A673 (cell line): ENCODE measurements around the gene SARDH. TPM values are rescaled to one million over a fixed set of nuclear protein-coding genes. Genes with fewer than 3 reads are reported as not detected.

ENCODE experiments used
- BruUV-seq: library from RNA; stranded (reverse); fragments of 400-500 nt; replicated peaks from 2 replicates; lab custom pipeline; 2021; lab: Mats Ljungman, UMichigan
- CTCF ChIA-PET: fragments of 300-600 bp; sonication (Branson Sonifier 250); formaldehyde crosslinking; loops from one replicate; lab custom pipeline; 2022; ENCODE audit warnings: antibody characterized with exemption; lab: Charles Lee
- POLR2A ChIA-PET: fragments of 300-600 bp; sonication (Branson Sonifier 250); formaldehyde crosslinking; loops from one replicate; lab custom pipeline; 2022; ENCODE audit warnings: antibody characterized with exemption; ENCODE audit not compliant: low non-redundant PET; lab: Charles Lee
- DNase-seq: peaks from one replicate; pipeline ENCODE4 v3.0.0-alpha.2; 2015; ENCODE audit warnings: low spot score
- H3K27ac ChIP-seq: fragments of 200-600 bp; sonication (generic); 2 replicates; pipeline ENCODE4 v1.5.1; 2016; ENCODE audit warnings: mixed run types, low read depth, mild to moderate bottlenecking, mixed read lengths, antibody characterized with exemption, low read length; ENCODE audit not compliant: poor library complexity, severe bottlenecking
- H3K27me3 ChIP-seq: fragments of 200-600 bp; sonication (generic); replicated peaks from 2 replicates; pipeline ENCODE4 v1.6.1; 2017; ENCODE audit warnings: mixed run types, low read depth, mild to moderate bottlenecking, mixed read lengths, antibody characterized with exemption, low read length; ENCODE audit not compliant: insufficient read depth, poor library complexity
- H3K36me3 ChIP-seq: fragments of 200-600 bp; sonication (generic); 2 replicates; pipeline ENCODE4 v1.6.1; 2016; ENCODE audit warnings: mixed run types, mild to moderate bottlenecking, mixed read lengths, antibody characterized with exemption, low read length; ENCODE audit not compliant: insufficient read depth, poor library complexity, severe bottlenecking
- H3K4me1 ChIP-seq: fragments of 200-600 bp; sonication (generic); 2 replicates; pipeline ENCODE4 v1.6.1; 2017; ENCODE audit warnings: mixed run types, mild to moderate bottlenecking, mixed read lengths, antibody characterized with exemption, low read length; ENCODE audit not compliant: insufficient read depth, poor library complexity, severe bottlenecking
- H3K4me3 ChIP-seq: fragments of 200-600 bp; sonication (generic); 2 replicates; pipeline ENCODE4 v1.5.1; 2016; ENCODE audit warnings: low read depth, mixed run types, mild to moderate bottlenecking, mixed read lengths, low read length; ENCODE audit not compliant: poor library complexity, severe bottlenecking
- H3K9me3 ChIP-seq: fragments of 200-600 bp; sonication (generic); 2 replicates; pipeline ENCODE4 v1.6.1; 2016; ENCODE audit warnings: mixed run types, low read depth, mild to moderate bottlenecking, mixed read lengths, antibody characterized with exemption, low read length; ENCODE audit not compliant: poor library complexity, severe bottlenecking
- EZH2 ChIP-seq: fragments of 200-600 bp; sonication (generic); IDR thresholded peaks from 2 replicates; pipeline ENCODE4 v1.6.1; 2017; ENCODE audit warnings: borderline replicate concordance, low read depth, mild to moderate bottlenecking, mixed read lengths, antibody characterized with exemption, low read length; ENCODE audit not compliant: poor library complexity, severe bottlenecking
- intact Hi-C: fragments of 100-400 bp; cut with micrococcal nuclease; formaldehyde crosslinking; loops from one replicate; pipeline ENCODE4 v1.10.0; 2022; ENCODE audit not compliant: unreplicated experiment
- total RNA-seq: library from RNA; stranded (reverse); gene quantifications from 2 replicates; pipeline ENCODE4 v1.2.3, GENCODE V29; 2021
- TF ChIP-seq, protein P1 (sequence below): fragments of 300-800, 200-600 bp; sonication (generic); conservative IDR thresholded peaks from 2 replicates; pipeline ENCODE4 v1.5.1; 2017; ENCODE audit warnings: low read depth, mild to moderate bottlenecking, antibody characterized with exemption, low read length, moderate library complexity, mixed read lengths

The SARDH gene
- total RNA-seq, 1 experiment from 2014 or later, result 0.37 TPM

- Histone ChIP-seq H3K4me1 (no peaks in the 10 kb centered on the region), H3K9me3 (no peaks in the 10 kb centered on the region), H3K4me3 (no peak overlapping the region), H3K27ac (no peak overlapping the region), H3K27me3 (no peaks in the 10 kb centered on the region), H3K36me3 (no peaks in the 10 kb centered on the region)
- TF ChIP-seq, protein P1, sequence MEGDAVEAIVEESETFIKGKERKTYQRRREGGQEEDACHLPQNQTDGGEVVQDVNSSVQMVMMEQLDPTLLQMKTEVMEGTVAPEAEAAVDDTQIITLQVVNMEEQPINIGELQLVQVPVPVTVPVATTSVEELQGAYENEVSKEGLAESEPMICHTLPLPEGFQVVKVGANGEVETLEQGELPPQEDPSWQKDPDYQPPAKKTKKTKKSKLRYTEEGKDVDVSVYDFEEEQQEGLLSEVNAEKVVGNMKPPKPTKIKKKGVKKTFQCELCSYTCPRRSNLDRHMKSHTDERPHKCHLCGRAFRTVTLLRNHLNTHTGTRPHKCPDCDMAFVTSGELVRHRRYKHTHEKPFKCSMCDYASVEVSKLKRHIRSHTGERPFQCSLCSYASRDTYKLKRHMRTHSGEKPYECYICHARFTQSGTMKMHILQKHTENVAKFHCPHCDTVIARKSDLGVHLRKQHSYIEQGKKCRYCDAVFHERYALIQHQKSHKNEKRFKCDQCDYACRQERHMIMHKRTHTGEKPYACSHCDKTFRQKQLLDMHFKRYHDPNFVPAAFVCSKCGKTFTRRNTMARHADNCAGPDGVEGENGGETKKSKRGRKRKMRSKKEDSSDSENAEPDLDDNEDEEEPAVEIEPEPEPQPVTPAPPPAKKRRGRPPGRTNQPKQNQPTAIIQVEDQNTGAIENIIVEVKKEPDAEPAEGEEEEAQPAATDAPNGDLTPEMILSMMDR, result no peak
- TF ChIP-seq EZH2, result no peak
- intact Hi-C loops, result loop anchor here (5.0 to 10.0 kb wide), 2 partner anchors 123 to 540 kb away; partner anchors contain the start of gene FAM163B
- ChIA-PET POLR2A (no interaction called here), CTCF (interaction anchor here (1.0 kb wide), 1 partner anchor 267 kb away, joined by 3 read pairs; no protein-coding TSS in a partner anchor)
- BruUV-seq, result no TSS peak
- no peak for DNase-seq
These were observed 10.8 kb downstream of the SARDH start for GRCh38 chr9:133727277-133727875.

DNA sequence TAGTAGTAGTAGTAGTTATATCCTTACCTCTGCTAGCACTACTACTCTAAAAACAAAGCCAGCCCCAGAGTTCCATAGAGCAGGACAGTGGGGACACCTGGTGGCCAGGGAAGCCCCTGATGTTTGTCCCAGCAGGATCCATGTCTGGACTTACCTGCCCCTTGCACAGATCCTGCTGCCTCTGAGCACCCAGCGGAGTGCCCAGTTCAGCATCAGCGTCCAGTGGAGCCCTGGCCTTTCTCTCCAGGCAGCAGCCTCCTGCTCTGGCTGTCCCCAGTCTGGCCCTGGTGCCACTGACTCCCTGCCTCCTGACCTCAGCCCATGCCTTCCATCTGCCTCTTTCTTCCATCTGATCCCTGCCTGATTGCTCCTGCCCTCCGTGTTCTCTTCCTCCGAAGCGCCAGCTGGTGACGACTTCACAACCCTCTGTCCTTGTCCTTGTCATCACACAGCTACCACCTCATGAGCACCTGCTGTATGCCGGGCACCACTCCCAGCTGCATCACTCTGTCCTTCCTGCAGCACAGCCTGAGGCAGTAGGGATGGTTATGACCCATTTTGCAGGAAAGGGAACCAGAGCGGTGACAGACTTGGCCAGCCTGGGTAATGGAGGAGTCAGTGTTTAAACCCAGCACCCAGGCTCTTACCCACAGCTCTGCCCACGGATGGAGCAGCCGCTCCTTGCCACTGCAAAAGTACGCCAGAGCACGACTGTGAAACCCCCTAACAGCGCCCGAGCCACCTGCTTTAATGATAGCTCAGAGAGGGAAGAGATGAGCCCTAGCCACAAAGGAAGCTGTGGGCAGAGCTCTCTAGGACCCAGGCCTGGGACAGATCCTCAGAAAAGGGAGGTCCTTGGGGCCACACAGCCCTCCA, 11.5 kb downstream of the SARDH start:
- Histone ChIP-seq H3K27me3 (no peaks in the 10 kb centered on the region), H3K4me3 (no peak overlapping the region), H3K27ac (no peak overlapping the region), H3K4me1 (no peaks in the 10 kb centered on the region), H3K9me3 (no peaks in the 10 kb centered on the region), H3K36me3 (no peaks in the 10 kb centered on the region)
- ChIA-PET POLR2A (no interaction called here), CTCF (interaction anchor here (1.0 kb wide), 1 partner anchor 268 kb away, joined by 3 read pairs; no protein-coding TSS in a partner anchor)
- TF ChIP-seq, protein P1, result peak; percentile 54
- TF ChIP-seq EZH2, result no peak
- BruUV-seq, result no TSS peak
- peak; percentile 62 for DNase-seq
- intact Hi-C loops, result loop anchor here (5.0 to 10.0 kb wide), 2 partner anchors 122 to 539 kb away; partner anchors contain the start of gene FAM163B

- intact Hi-C loops, result loop anchor here (5.0 to 10.0 kb wide), 2 partner anchors 121 to 539 kb away; partner anchors contain the start of gene FAM163B
- no peak for TF ChIP-seq EZH2
- TF ChIP-seq, protein P1, result no peak
- Histone ChIP-seq H3K4me3 (no peak overlapping the region), H3K4me1 (no peaks in the 10 kb centered on the region), H3K9me3 (no peaks in the 10 kb centered on the region), H3K27ac (no peak overlapping the region), H3K27me3 (no peaks in the 10 kb centered on the region), H3K36me3 (no peaks in the 10 kb centered on the region)
- ChIA-PET POLR2A (no interaction called here), CTCF (no interaction called here)
- no peak for DNase-seq
- BruUV-seq, result no TSS peak
These were observed 12.3 kb downstream of the SARDH start for GRCh38 chr9:133725886-133726285.
